Liver (tissue), 9 donors: Measurements from ENCODE around the gene ARL4A. TPM values are rescaled to one million over a fixed set of nuclear protein-coding genes. Genes with fewer than 3 reads are reported as not detected.

Experiments
- DNase-seq: peaks from one replicate; pipeline ENCODE4 v3.0.0-alpha.2; 2017; ENCODE audit warnings: low spot score
- H3K27ac ChIP-seq, 2 donors: one replicate each; pipeline ENCODE4 v1.7.0; 2013; ENCODE audit warnings: inconsistent platforms in 2 of 2, low read length in 2 of 2, control low read depth in 1 of 2, low read depth in 1 of 2, mild to moderate bottlenecking in 1 of 2
- H3K27me3 ChIP-seq, 4 donors: one replicate each; pipeline versions ENCODE4 v1.6.1 to v1.7.0; 2013; ENCODE audit warnings: low read length in 3 of 4, inconsistent platforms in 1 of 4, mild to moderate bottlenecking in 1 of 4, moderate library complexity in 1 of 4; ENCODE audit not compliant: control insufficient read depth in 4 of 4, insufficient read depth in 4 of 4
- H3K36me3 ChIP-seq, 4 donors: one replicate each; pipeline versions ENCODE4 v1.6.1 to v1.7.0; 2013; ENCODE audit warnings: low read length in 3 of 4, mild to moderate bottlenecking in 3 of 4, low read depth in 1 of 4, moderate library complexity in 1 of 4; ENCODE audit not compliant: control insufficient read depth in 4 of 4, insufficient read depth in 3 of 4
- H3K4me1 ChIP-seq, 4 donors: one replicate each; pipeline versions ENCODE4 v1.6.1 to v1.7.0; 2013; ENCODE audit warnings: low read length in 3 of 4, mild to moderate bottlenecking in 3 of 4, moderate library complexity in 1 of 4; ENCODE audit not compliant: control insufficient read depth in 4 of 4, insufficient read depth in 4 of 4
- H3K4me3 ChIP-seq, 3 donors: one replicate each; pipeline versions ENCODE4 v1.6.1 to v1.7.0; 2013; ENCODE audit warnings: low read length in 3 of 3, control low read depth in 1 of 3, low read depth in 1 of 3, mild to moderate bottlenecking in 1 of 3
- H3K9ac ChIP-seq, 2 donors: one replicate each; pipeline ENCODE4 v1.7.0; 2013; ENCODE audit warnings: low read length in 2 of 2, mild to moderate bottlenecking in 2 of 2, moderate library complexity in 2 of 2, control low read depth in 1 of 2, low read depth in 1 of 2
- H3K9me3 ChIP-seq, 4 donors: one replicate each; pipeline versions ENCODE4 v1.6.1 to v1.7.0; 2013; ENCODE audit warnings: low read length in 3 of 4; ENCODE audit not compliant: control insufficient read depth in 4 of 4
- ATF3 ChIP-seq: IDR thresholded peaks from 2 replicates; pipeline ENCODE4 v1.6.1; 2016; ENCODE audit warnings: antibody characterized with exemption
- EGR1 ChIP-seq, 2 donors: IDR thresholded peaks; 2 replicates each; pipeline ENCODE4 v1.6.1; 2016 to 2018; ENCODE audit warnings: antibody characterized with exemption in 2 of 2, low read depth in 2 of 2
- FOXA1 ChIP-seq: IDR thresholded peaks from 2 replicates; pipeline ENCODE4 v1.6.1; 2016; ENCODE audit warnings: antibody characterized with exemption
- FOXA2 ChIP-seq: IDR thresholded peaks from 2 replicates; pipeline ENCODE4 v1.6.1; 2016; ENCODE audit warnings: antibody characterized with exemption
- GABPA ChIP-seq, 2 donors: IDR thresholded peaks in 1 of 2; conservative IDR thresholded peaks in 1 of 2; 2 replicates each; pipeline ENCODE4 v1.6.1; 2016; ENCODE audit warnings: antibody characterized with exemption in 2 of 2, mild to moderate bottlenecking in 1 of 2, moderate library complexity in 1 of 2
- HNF4A ChIP-seq, 2 donors: conservative IDR thresholded peaks; 2 replicates each; pipeline ENCODE4 v1.6.1; 2016; ENCODE audit warnings: antibody characterized with exemption in 2 of 2, mild to moderate bottlenecking in 2 of 2
- JUND ChIP-seq, 2 donors: IDR thresholded peaks; 2 replicates each; pipeline ENCODE4 v1.6.1; 2016; ENCODE audit warnings: antibody characterized with exemption in 2 of 2
- MAX ChIP-seq: IDR thresholded peaks from 2 replicates; pipeline ENCODE4 v1.6.1; 2016; ENCODE audit warnings: antibody characterized with exemption
- NR2F2 ChIP-seq: IDR thresholded peaks from 2 replicates; pipeline ENCODE4 v1.6.1; 2016; ENCODE audit warnings: antibody characterized with exemption
- RAD21 ChIP-seq, 2 donors: IDR thresholded peaks; 2 replicates each; pipeline ENCODE4 v1.6.1; 2016; ENCODE audit warnings: antibody characterized with exemption in 2 of 2, mild to moderate bottlenecking in 2 of 2
- REST ChIP-seq: IDR thresholded peaks from 2 replicates; pipeline ENCODE4 v1.6.1; 2016; ENCODE audit warnings: antibody characterized with exemption, mild to moderate bottlenecking
- RXRA ChIP-seq, 2 donors: IDR thresholded peaks; 2 replicates each; pipeline ENCODE4 v1.6.1; 2017 to 2018; ENCODE audit warnings: antibody characterized with exemption in 2 of 2, mild to moderate bottlenecking in 1 of 2
- SP1 ChIP-seq: IDR thresholded peaks from 2 replicates; pipeline ENCODE4 v1.6.1; 2018; ENCODE audit warnings: antibody characterized with exemption, mild to moderate bottlenecking
- TAF1 ChIP-seq: conservative IDR thresholded peaks from 2 replicates; pipeline ENCODE4 v1.6.1; 2016; ENCODE audit warnings: antibody characterized with exemption, mild to moderate bottlenecking
- ZBTB33 ChIP-seq: IDR thresholded peaks from 2 replicates; pipeline ENCODE4 v1.6.1; 2016; ENCODE audit warnings: antibody characterized with exemption
- WGBS: extraction: QIAGEN DNeasy Blood & Tissue Kit; methylation state at CpG from one replicate; pipeline ENCODE4 v1.1.7; 2013; 5-methylcytosine and 5-hydroxymethylcytosine counted together
- polyA plus RNA-seq, 2 donors: library from polyadenylated mRNA; stranded (reverse) in 1 of 2; unstranded in 1 of 2; fragments of 200-250 nt in 1 of 2; fragments of >200 nt in 1 of 2; fragmentation: Nextera tagmentation in 1 of 2; extraction: Ambion mirVana in 1 of 2; gene quantifications; one replicate each; pipeline versions ENCODE4 v1.2.1 to v1.2.3, GENCODE V29; 2013 to 2015
- total RNA-seq, 2 donors: library from RNA; depleted of rRNA; stranded (reverse); fragments of >200 nt; gene quantifications; one replicate each; pipeline ENCODE4 v1.2.3, GENCODE V29; 2014
- donor health status: healthy.
- donor health status: healthy.
- donor health status: healthy.
- donor health status: healthy.
- donor health status: healthy.

Gene ARL4A
- total and polyA plus RNA-seq, 4 donors: 7.5 to 77.3 (median 16.0) TPM

GRCh38 chr7:12646139-12646538, 41.3 kb upstream of the ARL4A start:
- no peaks in the 10 kb centered on the region for H3K27me3 ChIP-seq
- TF ChIP-seq FOXA1 (no peak), FOXA2 (no peak), RAD21 (IDR thresholded peaks at IDR 0.05) (no peak), HNF4A (conservative IDR thresholded peaks at IDR 0.05) (no peak), SP1 (no peak), EGR1 (IDR thresholded peaks at IDR 0.05; ENCODE audit: low read depth in 2 of 2) (no peak), TAF1 (no peak), RXRA (IDR thresholded peaks at IDR 0.05) (no peak), JUND (IDR thresholded peaks at IDR 0.05) (no peak), ZBTB33 (no peak), ATF3 (no peak), NR2F2 (no peak), REST (no peak), MAX (no peak)
- no peak overlapping the region for H3K9ac ChIP-seq
- DNase-seq: no peak
- H3K36me3 ChIP-seq: no peaks in the 10 kb centered on the region
- no peak overlapping the region for H3K27ac ChIP-seq
- no peaks in the 10 kb centered on the region for H3K9me3 ChIP-seq
- no peaks in the 10 kb centered on the region for H3K4me1 ChIP-seq
- no peak overlapping the region for H3K4me3 ChIP-seq
- WGBS: 71% methylated on average over 1 of the region's 1 CpG

GRCh38 chr7:12647364-12648219, 39.8 kb upstream of the ARL4A start:
- Histone ChIP-seq H3K4me3 (no peak overlapping the region), H3K4me1 (no peaks in the 10 kb centered on the region), H3K27ac (no peak overlapping the region), H3K9ac (no peak overlapping the region), H3K27me3 (no peaks in the 10 kb centered on the region), H3K36me3 (no peaks in the 10 kb centered on the region), H3K9me3 (no peaks in the 10 kb centered on the region)
- TF ChIP-seq MAX (no peak), TAF1 (no peak), RXRA (IDR thresholded peaks at IDR 0.05) (no peak), GABPA (IDR thresholded peaks at IDR 0.05 in 1 of 2, conservative IDR thresholded peaks at IDR 0.05 in 1 of 2) (no peak), HNF4A (conservative IDR thresholded peaks at IDR 0.05) (no peak)
- 82% methylated on average over 6 of the region's 6 CpGs for WGBS
- DNase-seq: no peak
